ENCODE measurements around the gene CFAP74.
"Not testable (repeated sequence)": the region's sequence is repeated elsewhere in the genome, so short reads cannot be mapped to it uniquely, and the experiment has no call there.

The CFAP74 gene

GRCh38 chr1:1893291-1893985 lies 110.1 kb downstream of the CFAP74 start:
- DNase-seq = no peak

- DNase-seq = no peak
Observed at GRCh38 chr1:1892763-1893120, 110.8 kb downstream of the CFAP74 start.

GRCh38 chr1:1892079-1892762 lies 111.4 kb downstream of the CFAP74 start:
- DNase-seq = no peak

GRCh38 chr1:1891349-1892078 lies 112.1 kb downstream of the CFAP74 start:
- no peak for DNase-seq

- DNase-seq = peak; percentile 97
Observed at GRCh38 chr1:1890506-1891348, 112.9 kb downstream of the CFAP74 start, which contains the start of gene GNB1. Gene GNB1 (minus strand): TSS chr1:1891087. CDS start chr1:1825453, 65,634 bp downstream.

- peak; percentile 80 for DNase-seq
Observed at GRCh38 chr1:1889847-1890505, 113.6 kb downstream of the CFAP74 start.

- DNase-seq = no peak
Observed at GRCh38 chr1:1889090-1889750, 114.4 kb downstream of the CFAP74 start.

GRCh38 chr1:1883890-1884289 lies 119.7 kb downstream of the CFAP74 start:
- DNase-seq = not testable (repeated sequence)

GRCh38 chr1:1883092-1883873 lies 120.3 kb downstream of the CFAP74 start:
- no peak for DNase-seq

- DNase-seq = no peak
Observed at GRCh38 chr1:1881727-1882126, 121.9 kb downstream of the CFAP74 start.

- no peak for DNase-seq
Observed at GRCh38 chr1:1880617-1881312, 122.8 kb downstream of the CFAP74 start.

GRCh38 chr1:1879942-1880341 lies 123.6 kb downstream of the CFAP74 start:
- DNase-seq = no peak

GRCh38 chr1:1877865-1878436 lies 125.6 kb downstream of the CFAP74 start:
- DNase-seq = no peak

GRCh38 chr1:1876335-1876930 lies 127.2 kb downstream of the CFAP74 start:
- DNase-seq = no peak

GRCh38 chr1:1875932-1876331 lies 127.7 kb downstream of the CFAP74 start:
- DNase-seq = no peak

- DNase-seq = no peak
Observed at GRCh38 chr1:1874901-1875300, 128.7 kb downstream of the CFAP74 start.

GRCh38 chr1:1873186-1873585 lies 130.4 kb downstream of the CFAP74 start:
- no peak for DNase-seq

GRCh38 chr1:1872329-1872994 lies 131.1 kb downstream of the CFAP74 start:
- no peak for DNase-seq

Data from activated CD8-positive, alpha-beta memory T cell treated with anti-CD3 and anti-CD28 coated beads for 24 hours (primary cell).